Fibroblast of lung (primary cell): ENCODE measurements around the gene ZDHHC11. TPM values are rescaled to one million over a fixed set of nuclear protein-coding genes. Genes with fewer than 3 reads are reported as not detected.

Experiments used
- DNase-seq, 2 donors: peaks; one replicate each; pipeline versions ENCODE4 v3.0.0 to v3.0.0-alpha.2; 2010; ENCODE audit warnings: low read depth in 2 of 2
- H2AFZ ChIP-seq: 2 replicates; pipeline ENCODE4 v1.5.1; 2012; ENCODE audit warnings: low read length, control low read depth, inconsistent platforms
- H3K27ac ChIP-seq: 2 replicates; pipeline ENCODE4 v1.5.1; 2011; ENCODE audit warnings: low read length, control low read depth; ENCODE audit not compliant: insufficient read depth
- H3K27me3 ChIP-seq: 2 replicates; pipeline ENCODE4 v1.5.1; 2011; ENCODE audit warnings: mild to moderate bottlenecking, low read length; ENCODE audit not compliant: control insufficient read depth, insufficient read depth
- H3K36me3 ChIP-seq: 2 replicates; pipeline ENCODE4 v1.5.1; 2011; ENCODE audit warnings: low read length; ENCODE audit not compliant: control insufficient read depth, insufficient read depth
- H3K4me1 ChIP-seq: 2 replicates; pipeline ENCODE4 v1.5.1; 2011; ENCODE audit warnings: low read length; ENCODE audit not compliant: control insufficient read depth, insufficient read depth; ENCODE audit errors: extremely low read depth
- H3K4me2 ChIP-seq: 2 replicates; pipeline ENCODE4 v1.5.1; 2011; ENCODE audit warnings: low read length, control low read depth; ENCODE audit not compliant: insufficient read depth; ENCODE audit errors: extremely low read depth
- H3K4me3 ChIP-seq, 4 experiments: fragments of 200-600 bp in 1 of 4; sonication (generic) in 1 of 4; replicated peaks in 1 of 4; 2 replicates each; pipeline ENCODE4 v1.5.1; 2011 to 2016; ENCODE audit warnings: low read length in 4 of 4, low read depth in 3 of 4, mild to moderate bottlenecking in 3 of 4, control low read depth in 2 of 4, inconsistent platforms in 1 of 4, mixed read lengths in 1 of 4; ENCODE audit not compliant: insufficient read depth in 1 of 4; ENCODE audit errors: control extremely low read depth in 1 of 4
- H3K79me2 ChIP-seq: 2 replicates; pipeline ENCODE4 v1.5.1; 2012; ENCODE audit warnings: mild to moderate bottlenecking, low read length, inconsistent platforms; ENCODE audit not compliant: control insufficient read depth, insufficient read depth
- H3K9ac ChIP-seq: 2 replicates; pipeline ENCODE4 v1.5.1; 2011; ENCODE audit warnings: mild to moderate bottlenecking, low read length, control low read depth; ENCODE audit not compliant: insufficient read depth
- H3K9me3 ChIP-seq: 2 replicates; pipeline ENCODE4 v1.5.1; 2012; ENCODE audit warnings: low read depth, low read length; ENCODE audit not compliant: control insufficient read depth, insufficient read depth
- H4K20me1 ChIP-seq: 2 replicates; pipeline ENCODE4 v1.5.1; 2011; ENCODE audit warnings: low read length; ENCODE audit not compliant: control insufficient read depth, insufficient read depth; ENCODE audit errors: extremely low read depth
- EZH2 ChIP-seq: IDR thresholded peaks from 2 replicates; pipeline ENCODE4 v1.5.1; 2012; ENCODE audit warnings: low read length, control low read depth, mild to moderate bottlenecking; ENCODE audit errors: missing control alignments
- polyA plus RNA-seq, 2 donors: library from polyadenylated mRNA; depleted of rRNA in 1 of 2; stranded (reverse) in 1 of 2; unstranded in 1 of 2; fragments of >200 nt; gene quantifications; 2 replicates each; pipeline ENCODE4 v1.2.1, GENCODE V29; 2011 to 2012; ENCODE audit warnings: missing spikeins in 1 of 2
- total RNA-seq: library from RNA; depleted of rRNA; stranded (reverse); fragments of >200 nt; gene quantifications from 2 replicates; pipeline ENCODE4 v1.2.1, GENCODE V29; 2014
- TF ChIP-seq, protein P1 (sequence below), 2 donors: IDR thresholded peaks in 1 of 2; conservative IDR thresholded peaks in 1 of 2; 1 replicate in 1 of 2; 2 replicates in 1 of 2; pipeline ENCODE4 v1.5.1; 2011 to 2012; ENCODE audit warnings: low read length in 2 of 2, control low read depth in 1 of 2, inconsistent platforms in 1 of 2, low read depth in 1 of 2, mild to moderate bottlenecking in 1 of 2

The ZDHHC11 gene
- total and polyA plus RNA-seq, 2 donors (not counting 1 experiment from before 2014, with no cell fraction given): 0.23 to 2.5 TPM

DNA sequence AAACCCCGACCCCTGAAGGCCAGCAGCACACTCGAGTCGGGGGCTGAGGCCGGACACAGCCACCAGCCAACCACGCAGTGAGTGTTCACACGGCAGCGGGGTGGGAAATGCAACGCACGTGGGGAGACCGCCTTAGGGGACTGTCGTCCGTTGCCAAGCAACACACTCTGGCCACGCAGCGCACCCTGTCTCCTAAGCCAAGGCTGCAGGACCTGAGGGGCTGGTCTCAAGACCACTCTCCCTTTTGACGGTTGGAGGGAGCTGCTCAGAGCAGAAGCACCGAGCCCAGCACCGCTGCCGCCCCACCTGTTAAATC lies 34.3 kb upstream of the ZDHHC11 start:
- no peak overlapping the region for H3K27ac ChIP-seq
- no peak for DNase-seq
- H3K4me2 ChIP-seq: no peak overlapping the region
- H3K4me3 ChIP-seq: no peak overlapping the region
- H3K79me2 ChIP-seq: peaks cover 43% of the 10 kb centered on the region
- TF ChIP-seq, protein P1, sequence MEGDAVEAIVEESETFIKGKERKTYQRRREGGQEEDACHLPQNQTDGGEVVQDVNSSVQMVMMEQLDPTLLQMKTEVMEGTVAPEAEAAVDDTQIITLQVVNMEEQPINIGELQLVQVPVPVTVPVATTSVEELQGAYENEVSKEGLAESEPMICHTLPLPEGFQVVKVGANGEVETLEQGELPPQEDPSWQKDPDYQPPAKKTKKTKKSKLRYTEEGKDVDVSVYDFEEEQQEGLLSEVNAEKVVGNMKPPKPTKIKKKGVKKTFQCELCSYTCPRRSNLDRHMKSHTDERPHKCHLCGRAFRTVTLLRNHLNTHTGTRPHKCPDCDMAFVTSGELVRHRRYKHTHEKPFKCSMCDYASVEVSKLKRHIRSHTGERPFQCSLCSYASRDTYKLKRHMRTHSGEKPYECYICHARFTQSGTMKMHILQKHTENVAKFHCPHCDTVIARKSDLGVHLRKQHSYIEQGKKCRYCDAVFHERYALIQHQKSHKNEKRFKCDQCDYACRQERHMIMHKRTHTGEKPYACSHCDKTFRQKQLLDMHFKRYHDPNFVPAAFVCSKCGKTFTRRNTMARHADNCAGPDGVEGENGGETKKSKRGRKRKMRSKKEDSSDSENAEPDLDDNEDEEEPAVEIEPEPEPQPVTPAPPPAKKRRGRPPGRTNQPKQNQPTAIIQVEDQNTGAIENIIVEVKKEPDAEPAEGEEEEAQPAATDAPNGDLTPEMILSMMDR (conservative IDR thresholded peaks at IDR 0.05 in 1 of 2, IDR thresholded peaks at IDR 0.05 in 1 of 2; ENCODE audit: low read depth in 1 of 2, low read length in 2 of 2): no peak
- no peak for TF ChIP-seq EZH2
- no peak overlapping the region for H3K9ac ChIP-seq
- H2AFZ ChIP-seq: no peak overlapping the region
- H3K9me3 ChIP-seq: no peaks in the 10 kb centered on the region
- H3K27me3 ChIP-seq: no peaks in the 10 kb centered on the region
- H3K4me1 ChIP-seq: no peaks in the 10 kb centered on the region
- no peaks in the 10 kb centered on the region for H4K20me1 ChIP-seq
- peaks cover 58% of the 10 kb centered on the region for H3K36me3 ChIP-seq

DNA sequence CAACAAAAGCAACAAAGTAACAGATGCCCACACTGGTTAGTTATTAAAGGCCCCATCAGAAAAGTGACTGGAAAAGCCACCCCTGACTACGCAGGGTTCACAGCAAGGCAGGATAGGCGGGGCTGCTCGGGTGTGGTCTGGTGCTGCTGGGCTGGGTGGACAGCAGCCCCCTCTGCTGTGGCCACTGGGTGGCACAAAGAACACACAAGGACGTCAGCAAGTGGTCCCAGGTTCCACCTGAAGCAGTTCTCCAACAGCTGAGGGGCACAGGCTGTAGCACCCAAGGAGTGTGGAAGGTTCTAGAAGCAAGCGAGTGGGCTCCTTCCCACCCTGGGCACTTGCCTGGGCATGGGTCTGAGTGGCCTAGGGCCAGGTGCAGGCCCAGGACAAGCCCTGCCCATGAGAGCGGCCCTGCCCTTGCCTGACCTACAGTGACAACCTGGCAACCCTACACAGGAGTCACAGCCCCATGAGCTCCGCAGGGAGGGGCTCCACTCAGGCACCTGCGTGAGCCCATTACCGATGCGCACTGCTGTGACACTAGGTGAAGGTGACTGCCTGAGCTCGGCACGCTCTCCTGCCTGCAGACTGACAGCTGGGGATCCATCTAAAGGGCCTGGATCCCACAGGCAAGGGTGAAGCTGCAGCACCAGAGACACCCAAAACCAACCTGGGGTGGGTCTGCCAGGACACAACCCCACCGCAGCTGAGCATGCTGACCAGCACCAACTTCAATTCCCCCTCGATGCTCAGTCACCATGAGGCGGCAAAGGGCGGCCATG lies 33.8 kb upstream of the ZDHHC11 start:
- no peak for TF ChIP-seq EZH2
- TF ChIP-seq, protein P1 (conservative IDR thresholded peaks at IDR 0.05 in 1 of 2, IDR thresholded peaks at IDR 0.05 in 1 of 2; ENCODE audit: low read depth in 1 of 2, low read length in 2 of 2): no peak
- no peak overlapping the region for H2AFZ ChIP-seq
- no peaks in the 10 kb centered on the region for H3K9me3 ChIP-seq
- peaks cover 58% of the 10 kb centered on the region for H3K36me3 ChIP-seq
- no peak for DNase-seq
- H4K20me1 ChIP-seq: no peaks in the 10 kb centered on the region
- no peak overlapping the region for H3K4me2 ChIP-seq
- no peak overlapping the region for H3K9ac ChIP-seq
- H3K79me2 ChIP-seq: peaks cover 40% of the 10 kb centered on the region
- H3K4me1 ChIP-seq: no peaks in the 10 kb centered on the region
- H3K27me3 ChIP-seq: no peaks in the 10 kb centered on the region
- no peak overlapping the region for H3K4me3 ChIP-seq
- H3K27ac ChIP-seq: no peak overlapping the region

DNA sequence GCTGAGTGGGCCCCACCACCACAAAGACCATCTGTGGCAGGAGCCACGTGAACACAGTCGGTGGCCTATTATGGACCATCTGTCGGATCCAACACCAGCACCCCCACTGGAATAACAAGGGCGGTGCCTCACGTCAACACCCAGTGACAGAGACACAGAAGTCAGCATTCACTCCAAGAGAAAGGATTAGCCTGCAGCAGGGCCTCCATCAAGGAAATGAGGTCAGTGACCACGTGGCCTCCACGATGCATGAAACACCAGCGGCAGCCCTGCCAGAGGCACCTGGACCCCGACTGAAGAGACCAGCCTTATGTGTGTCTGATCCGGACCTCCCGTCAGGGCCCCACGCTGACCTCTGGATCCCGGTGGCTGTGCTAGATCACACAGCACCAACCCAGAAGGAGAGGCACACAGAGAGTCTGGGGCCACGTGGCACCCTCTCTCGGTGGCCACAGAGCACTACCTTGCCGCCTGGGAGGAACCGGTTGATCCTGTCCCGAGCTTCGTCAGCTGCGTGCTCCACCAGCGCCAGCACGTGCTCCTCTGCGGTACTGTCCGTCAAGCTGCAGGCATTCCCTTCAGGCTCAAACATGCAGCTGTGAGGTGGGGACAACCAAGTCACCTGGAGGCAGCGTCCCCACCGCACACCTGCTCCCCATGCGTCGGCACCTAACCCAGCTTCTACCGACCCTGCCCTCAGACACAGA lies 32.8 kb upstream of the ZDHHC11 start:
- peaks cover 55% of the 10 kb centered on the region for H3K36me3 ChIP-seq

More for the DNA sequence above, 32.8 kb upstream of the ZDHHC11 start:
- Histone ChIP-seq H3K79me2 (peaks cover 40% of the 10 kb centered on the region), H3K4me2 (no peak overlapping the region), H3K27ac (no peak overlapping the region), H3K4me1 (no peaks in the 10 kb centered on the region), H2AFZ (no peak overlapping the region), H3K4me3 (no peak overlapping the region), H3K9me3 (no peaks in the 10 kb centered on the region), H3K27me3 (no peaks in the 10 kb centered on the region), H3K9ac (no peak overlapping the region), H4K20me1 (no peaks in the 10 kb centered on the region)
- DNase-seq: no peak
- no peak for TF ChIP-seq EZH2
- TF ChIP-seq, protein P1 (conservative IDR thresholded peaks at IDR 0.05 in 1 of 2, IDR thresholded peaks at IDR 0.05 in 1 of 2; ENCODE audit: low read depth in 1 of 2, low read length in 2 of 2): no peak
